Measurements from ENCODE around the gene ZNRF2.

Gene ZNRF2

DNA sequence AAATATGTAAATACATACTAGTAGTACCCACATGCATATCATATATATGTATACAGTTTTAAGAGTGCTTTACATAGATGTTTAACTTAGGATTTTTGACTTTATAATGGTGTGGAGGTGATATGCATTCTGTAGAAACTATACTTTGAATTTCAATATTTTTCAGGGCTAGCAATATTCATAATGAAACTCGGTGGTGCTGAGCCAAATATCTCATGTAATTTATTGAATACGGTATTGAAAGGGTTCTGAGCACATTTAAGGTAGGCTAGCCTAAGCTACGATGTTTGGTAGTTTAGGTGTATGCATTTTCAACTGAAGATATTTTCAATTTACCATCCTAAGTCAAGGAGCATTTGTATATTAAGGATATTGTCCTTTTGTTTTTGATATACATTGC is 36.0 kb downstream of the ZNRF2 start:
- in situ Hi-C loops (cut with MboI; ENCODE audit: low sequenced_read_pairs): no loop called here

GRCh38 chr7:30321089-30321881 is 36.9 kb downstream of the ZNRF2 start:
- in situ Hi-C loops (cut with MboI; ENCODE audit: low sequenced_read_pairs): no loop called here

DNA sequence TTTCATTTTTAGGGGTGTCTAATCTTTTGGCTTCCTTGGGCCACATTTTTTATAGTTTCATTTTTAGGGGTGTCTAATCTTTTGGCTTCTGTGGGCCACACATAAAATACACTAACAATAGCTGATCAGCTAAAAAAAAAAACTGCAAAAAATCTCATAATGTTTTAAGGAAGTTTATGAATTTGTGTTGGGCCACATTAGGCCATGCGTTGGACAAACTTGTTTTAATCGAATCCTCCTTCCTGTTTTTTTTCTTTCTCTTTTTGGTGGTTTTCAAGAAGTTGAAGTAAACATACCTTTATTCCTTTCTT is 37.4 kb downstream of the ZNRF2 start:
- in situ Hi-C loops (cut with MboI; ENCODE audit: low sequenced_read_pairs): no loop called here

- in situ Hi-C loops (cut with MboI; ENCODE audit: low sequenced_read_pairs): no loop called here
Observed at GRCh38 chr7:30322271-30323005, 38.0 kb downstream of the ZNRF2 start.

DNA sequence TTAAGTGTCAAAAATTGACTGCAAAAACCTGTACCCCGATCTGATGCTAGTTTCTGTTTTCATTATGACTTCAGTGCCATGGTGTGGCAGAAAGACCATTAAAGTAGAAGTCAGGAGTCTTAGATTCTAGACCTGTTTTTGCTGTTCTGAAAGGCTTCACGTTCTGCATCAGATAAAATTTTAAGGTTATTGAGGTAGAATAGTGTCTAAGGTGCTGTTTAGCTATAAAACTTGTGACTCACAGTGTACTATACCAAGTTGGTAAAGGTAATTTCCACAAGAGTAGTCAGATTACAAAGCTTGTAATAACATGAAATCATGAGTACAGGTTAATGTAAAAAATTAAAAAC is 38.6 kb downstream of the ZNRF2 start:
- in situ Hi-C loops (cut with MboI; ENCODE audit: low sequenced_read_pairs): no loop called here

DNA sequence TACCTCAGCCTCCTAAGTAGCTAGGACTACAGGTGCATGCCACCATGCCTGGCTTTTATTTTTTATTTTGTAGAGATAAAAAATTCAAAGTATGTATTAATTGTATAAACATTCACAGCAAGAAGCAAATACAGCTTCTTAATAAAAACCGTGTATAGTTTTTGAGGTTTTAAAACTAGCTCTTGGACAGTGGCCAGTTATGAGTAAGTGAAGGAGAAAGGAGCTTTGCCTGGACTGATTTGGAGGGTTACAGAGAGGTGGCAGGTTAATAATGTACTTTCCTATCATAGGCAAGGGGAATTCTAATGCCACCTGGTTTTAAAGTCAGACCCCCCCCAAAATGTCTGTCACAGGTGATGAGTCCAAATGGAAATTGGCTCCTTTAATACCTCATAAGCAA is 43.4 kb downstream of the ZNRF2 start:
- in situ Hi-C loops (cut with MboI; ENCODE audit: low sequenced_read_pairs): no loop called here

DNA sequence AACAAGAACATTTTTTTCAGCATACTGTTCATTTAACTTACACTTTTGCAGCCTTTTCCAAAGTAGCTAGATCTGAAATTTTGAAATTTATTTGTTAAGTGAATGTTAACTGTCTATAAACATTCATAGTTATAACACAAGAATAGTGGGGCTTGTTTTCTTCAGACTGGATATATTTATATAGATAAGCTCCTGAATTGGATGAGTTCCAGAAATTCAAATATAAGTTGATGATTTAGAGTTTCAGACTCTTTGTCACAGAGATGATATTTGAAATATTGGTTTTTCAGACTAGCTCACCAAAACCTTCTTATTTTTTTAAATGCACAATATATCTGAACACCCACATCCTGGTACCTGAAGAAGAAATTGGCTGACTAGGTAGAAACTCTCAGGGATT is 44.0 kb downstream of the ZNRF2 start:
- in situ Hi-C loops (cut with MboI; ENCODE audit: low sequenced_read_pairs): no loop called here

- in situ Hi-C loops (cut with MboI; ENCODE audit: low sequenced_read_pairs): no loop called here
Observed at GRCh38 chr7:30329716-30330115, 45.3 kb downstream of the ZNRF2 start.

GRCh38 chr7:30330134-30331111 is 46.0 kb downstream of the ZNRF2 start:
- in situ Hi-C loops (cut with MboI; ENCODE audit: low sequenced_read_pairs): no loop called here

GRCh38 chr7:30331338-30331737 is 46.9 kb downstream of the ZNRF2 start:
- in situ Hi-C loops (cut with MboI; ENCODE audit: low sequenced_read_pairs): no loop called here

DNA sequence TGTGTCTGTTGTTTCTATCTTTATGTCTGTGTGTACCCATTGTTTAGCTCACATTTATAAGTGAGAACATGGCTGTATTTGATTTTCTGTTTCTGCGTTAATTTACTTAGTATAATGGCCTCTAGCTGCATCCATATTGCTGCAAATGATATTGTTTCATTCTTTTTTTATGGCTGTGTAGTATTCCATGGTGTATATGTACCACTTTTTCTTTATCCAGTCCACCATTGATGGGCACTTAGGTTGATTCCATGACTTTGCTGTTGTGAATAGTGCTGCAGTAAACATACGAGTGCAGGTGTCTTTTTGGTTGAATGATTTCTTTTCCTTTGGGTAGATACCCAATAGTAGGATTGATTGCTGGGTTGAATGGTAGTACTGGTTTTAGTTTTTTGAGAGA is 48.2 kb downstream of the ZNRF2 start:
- in situ Hi-C loops (cut with MboI; ENCODE audit: low sequenced_read_pairs): no loop called here

GRCh38 chr7:30335763-30336487 is 51.5 kb downstream of the ZNRF2 start:
- in situ Hi-C loops (cut with MboI; ENCODE audit: low sequenced_read_pairs): no loop called here

DNA sequence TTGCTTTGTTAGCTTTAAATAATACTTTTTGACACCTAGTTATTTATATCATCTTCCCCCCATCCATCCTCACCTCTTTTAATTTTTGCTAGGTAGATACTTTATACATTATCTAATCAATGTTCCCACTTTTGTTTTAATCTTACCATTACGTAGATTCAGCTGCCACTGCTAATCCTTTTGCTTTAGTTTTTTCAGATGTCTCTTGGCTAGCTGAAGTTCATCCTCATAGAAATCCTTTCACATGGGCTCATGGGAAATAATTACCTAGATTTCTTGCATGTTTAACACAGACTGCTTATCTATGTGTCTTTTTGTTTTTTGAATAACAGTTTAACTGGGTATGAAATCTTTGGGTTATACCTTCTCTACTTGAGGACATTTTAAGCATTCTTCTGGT is 60.1 kb downstream of the ZNRF2 start:
- in situ Hi-C loops (cut with MboI; ENCODE audit: low sequenced_read_pairs): no loop called here

GRCh38 chr7:30347226-30348082 is 63.1 kb downstream of the ZNRF2 start:
- in situ Hi-C loops (cut with MboI; ENCODE audit: low sequenced_read_pairs): no loop called here

GRCh38 chr7:30348083-30348560 is 63.7 kb downstream of the ZNRF2 start:
- in situ Hi-C loops (cut with MboI; ENCODE audit: low sequenced_read_pairs): no loop called here

DNA sequence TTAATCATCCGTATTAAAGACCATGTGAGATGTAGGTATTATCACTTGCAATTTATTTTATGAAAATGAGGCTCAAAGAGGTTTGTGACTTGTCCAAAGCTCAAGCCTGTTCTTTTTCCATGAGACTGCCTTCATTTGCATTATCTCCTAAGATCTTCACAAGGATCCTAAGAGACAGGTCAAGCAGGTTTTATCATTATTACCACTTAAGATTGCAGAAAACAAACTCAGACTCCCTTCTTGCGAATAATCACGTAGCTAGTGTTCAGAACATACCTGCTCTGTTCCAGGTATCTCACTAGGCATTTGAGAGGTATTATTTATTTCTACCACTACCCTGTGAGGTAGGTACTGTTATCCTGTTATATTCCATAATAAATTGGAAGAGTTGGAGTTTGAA is 64.8 kb downstream of the ZNRF2 start:
- in situ Hi-C loops (cut with MboI; ENCODE audit: low sequenced_read_pairs): no loop called here

DNA sequence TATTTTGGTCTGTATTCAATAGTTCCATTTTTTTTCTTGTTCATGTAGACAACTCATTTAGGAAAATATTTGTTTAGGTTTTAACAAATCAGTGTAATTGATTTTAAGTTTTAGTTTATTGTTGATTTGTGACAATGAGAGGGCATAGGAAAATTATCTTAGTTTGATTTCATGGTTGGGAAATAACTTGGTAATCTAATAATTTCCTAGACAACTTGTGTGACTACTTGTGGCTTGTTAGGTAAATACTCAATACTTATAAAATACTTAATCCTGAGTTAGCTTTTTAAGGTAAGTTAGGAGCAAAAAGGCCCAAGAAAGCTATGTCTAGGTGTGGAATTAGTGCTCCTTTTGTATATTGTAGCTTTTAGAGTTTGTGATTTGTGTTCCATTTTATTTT is 65.4 kb downstream of the ZNRF2 start:
- in situ Hi-C loops (cut with MboI; ENCODE audit: low sequenced_read_pairs): no loop called here

DNA sequence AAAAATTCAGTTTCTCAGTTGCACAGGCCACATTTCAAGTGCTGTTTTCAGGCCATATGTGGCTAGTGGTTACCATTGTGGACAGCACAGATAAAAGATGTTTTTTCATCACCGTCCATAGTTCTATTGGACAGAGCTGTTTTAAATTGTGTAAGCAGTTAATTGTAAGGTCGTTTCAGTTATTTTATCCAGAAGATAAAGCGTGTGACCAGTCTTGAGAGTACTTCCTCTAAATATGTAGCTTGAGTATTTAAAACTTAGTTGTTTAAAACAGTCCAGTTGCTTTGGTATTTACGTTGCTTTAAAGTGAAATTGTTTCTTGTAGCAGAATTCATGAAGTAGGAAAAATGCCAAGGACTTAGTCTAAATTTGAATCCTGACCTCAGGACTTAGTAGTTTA is 66.9 kb downstream of the ZNRF2 start:
- in situ Hi-C loops (cut with MboI; ENCODE audit: low sequenced_read_pairs): no loop called here

DNA sequence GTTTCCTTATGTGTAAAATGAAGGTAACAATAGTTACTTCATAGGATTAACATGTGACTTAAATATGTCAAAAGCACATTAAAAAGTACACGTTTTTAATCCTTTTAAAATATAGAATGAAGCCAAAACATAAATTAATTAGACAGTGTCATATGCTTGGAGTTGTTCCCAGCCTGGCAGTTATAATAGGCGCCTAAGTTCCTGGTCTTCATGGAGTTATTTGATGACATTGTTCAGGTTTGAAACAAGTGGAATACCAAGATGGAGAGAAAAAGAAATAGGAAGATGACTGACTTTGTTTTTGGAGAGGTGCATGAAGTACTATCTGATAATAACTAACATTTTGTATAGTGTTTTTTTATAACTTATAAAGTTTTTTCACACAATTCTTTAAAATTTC is 67.3 kb downstream of the ZNRF2 start:
- in situ Hi-C loops (cut with MboI; ENCODE audit: low sequenced_read_pairs): no loop called here

DNA sequence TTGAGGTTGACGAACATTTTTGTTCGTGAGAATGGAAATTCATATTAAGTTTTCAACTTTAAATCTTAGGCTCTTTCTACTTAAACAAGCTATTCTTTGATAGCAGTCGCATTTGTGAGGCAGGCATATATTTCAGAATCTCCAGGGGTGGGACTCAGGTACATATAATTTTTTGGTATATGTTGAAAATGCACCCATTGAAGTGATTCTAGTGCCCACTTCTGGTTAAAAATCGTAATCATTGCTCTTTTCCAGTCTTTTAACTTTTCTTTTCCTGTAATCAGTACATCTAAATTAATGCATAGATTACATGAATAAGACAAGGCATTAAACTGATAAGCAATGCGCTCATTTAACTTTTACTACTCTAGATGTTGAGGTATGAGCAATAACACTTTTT is 67.8 kb downstream of the ZNRF2 start:
- in situ Hi-C loops (cut with MboI; ENCODE audit: low sequenced_read_pairs): no loop called here
